Activated CD8-positive, alpha-beta memory T cell treated with anti-CD3 and anti-CD28 coated beads, Interleukin-2, amount 50 U/mL, for 1 hour (primary cell): ENCODE results near the gene CTDSPL.
"Not testable (repeated sequence)": the region's sequence is repeated elsewhere in the genome, so short reads cannot be mapped to it uniquely, and the experiment has no call there.

Experiments used
- DNase-seq: peaks from one replicate; pipeline ENCODE4 v3.0.0-alpha.2; 2020; ENCODE audit errors: extremely low read depth

Gene CTDSPL

GRCh38 chr3:37988376-37988775 lies 126.7 kb downstream of the CTDSPL start:
- DNase-seq: not testable (repeated sequence)

GRCh38 chr3:37988931-37989525 lies 127.3 kb downstream of the CTDSPL start:
- DNase-seq: no peak

GRCh38 chr3:37989821-37990480 lies 128.3 kb downstream of the CTDSPL start:
- no peak for DNase-seq

- DNase-seq: no peak
These were observed 128.8 kb downstream of the CTDSPL start, which contains the start of gene VILL for GRCh38 chr3:37990527-37990926. Gene VILL (plus strand): TSS chr3:37990786. CDS start chr3:37993673, 2,887 bp downstream.

GRCh38 chr3:37991109-37991508 lies 129.4 kb downstream of the CTDSPL start:
- no peak for DNase-seq

- no peak for DNase-seq
These were observed 130.1 kb downstream of the CTDSPL start for GRCh38 chr3:37991823-37992222.

- DNase-seq: no peak
These were observed 130.8 kb downstream of the CTDSPL start for GRCh38 chr3:37992271-37993066.

GRCh38 chr3:37993067-37993455 lies 131.4 kb downstream of the CTDSPL start:
- DNase-seq: no peak

- no peak for DNase-seq
These were observed 131.8 kb downstream of the CTDSPL start for GRCh38 chr3:37993460-37993819.

GRCh38 chr3:37993820-37994638 lies 132.3 kb downstream of the CTDSPL start:
- DNase-seq: no peak

GRCh38 chr3:37994639-37994972 lies 132.9 kb downstream of the CTDSPL start:
- DNase-seq: no peak

- no peak for DNase-seq
These were observed 134.3 kb downstream of the CTDSPL start for GRCh38 chr3:37995652-37996641.

- DNase-seq: peak; percentile 28
These were observed 135.2 kb downstream of the CTDSPL start for GRCh38 chr3:37996785-37997301.

GRCh38 chr3:37997342-37997741 lies 135.7 kb downstream of the CTDSPL start:
- DNase-seq: no peak

- no peak for DNase-seq
These were observed 136.2 kb downstream of the CTDSPL start for GRCh38 chr3:37997791-37998370.

- no peak for DNase-seq
These were observed 138.2 kb downstream of the CTDSPL start for GRCh38 chr3:37999836-38000235.

GRCh38 chr3:38000242-38000916 lies 138.7 kb downstream of the CTDSPL start:
- DNase-seq: no peak

GRCh38 chr3:38000965-38001455 lies 139.3 kb downstream of the CTDSPL start:
- no peak for DNase-seq

GRCh38 chr3:38001456-38002081 lies 139.9 kb downstream of the CTDSPL start:
- DNase-seq: no peak
